HAP-1 (cell line): ENCODE data around the gene NAPEPLD.

ENCODE experiments used
- DNase-seq, 2 experiments: peaks; one replicate each; pipeline ENCODE4 v3.0.0-alpha.2; 2016 to 2020; ENCODE audit warnings: low spot score in 2 of 2
- H3K27me3 ChIP-seq: fragments of 250-450 bp; sonication (Bioruptor Pico); 2 replicates; pipeline ENCODE4 v1.5.1; 2020; ENCODE audit warnings: low read depth, mild to moderate bottlenecking, moderate library complexity
- H3K36me3 ChIP-seq: fragments of 250-450 bp; sonication (Bioruptor Pico); replicated peaks from 2 replicates; pipeline ENCODE4 v1.5.1; 2020; ENCODE audit warnings: mild to moderate bottlenecking
- H3K4me1 ChIP-seq: fragments of 250-450 bp; sonication (Bioruptor Pico); 2 replicates; pipeline ENCODE4 v1.5.1; 2020; ENCODE audit warnings: mild to moderate bottlenecking
- H3K4me3 ChIP-seq: fragments of 250-450 bp; sonication (Bioruptor Pico); 2 replicates; pipeline ENCODE4 v1.5.1; 2020; ENCODE audit warnings: mild to moderate bottlenecking, moderate library complexity
- H3K9me3 ChIP-seq: fragments of 250-450 bp; sonication (Bioruptor Pico); 2 replicates; pipeline ENCODE4 v1.5.1; 2020; ENCODE audit warnings: mild to moderate bottlenecking, moderate library complexity
- in situ Hi-C: fragments of 300-500 bp; cut with MboI; formaldehyde crosslinking; loops from 3 replicates; pipeline ENCODE4 v1.14.3; 2020; ENCODE audit warnings: low sequenced_read_pairs, inconsistent platforms, mixed read lengths

Gene NAPEPLD

DNA sequence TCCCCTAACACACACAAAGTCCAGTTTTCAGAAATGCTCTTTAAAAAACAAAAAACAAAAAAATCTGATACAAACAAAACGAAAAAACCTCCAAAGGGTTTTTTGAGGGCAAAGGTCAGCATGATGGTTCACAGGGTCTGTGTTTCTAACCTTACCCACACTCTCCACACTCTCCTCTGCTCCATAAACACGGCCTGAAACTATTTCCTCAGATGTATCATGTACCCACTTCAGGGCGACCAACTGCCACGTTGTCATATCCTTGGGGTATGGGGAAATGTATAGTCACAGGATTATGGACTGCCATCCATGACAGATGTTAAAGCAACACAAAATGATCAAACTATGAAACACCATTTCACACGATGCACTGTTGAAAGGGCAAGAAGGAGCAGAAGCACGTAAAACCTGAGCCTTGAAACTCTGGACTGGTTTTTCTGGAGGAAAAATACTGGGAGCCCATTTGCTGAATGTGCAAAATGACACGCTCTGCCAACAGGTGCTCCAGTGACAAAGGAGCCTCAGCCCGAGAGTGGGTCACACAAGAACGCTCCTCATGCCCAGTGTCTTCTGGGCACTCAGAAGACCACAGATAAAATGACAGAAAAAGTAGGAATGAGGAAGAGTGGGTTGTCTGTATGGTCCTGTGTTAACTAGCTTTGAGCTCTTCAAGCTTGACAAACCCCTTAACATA lies 15.8 kb downstream of the NAPEPLD start:
- H3K36me3 ChIP-seq = 0 out of 2 replicates have a peak, but pooled peaks cover 2% of the 10 kb centered on the region
- no peaks in the 10 kb centered on the region for H3K9me3 ChIP-seq
- no peaks in the 10 kb centered on the region for H3K27me3 ChIP-seq
- no peak overlapping the region for H3K4me3 ChIP-seq
- in situ Hi-C loops = no loop called here
- peaks cover 13% of the 10 kb centered on the region for H3K4me1 ChIP-seq
- no peak for DNase-seq

DNA sequence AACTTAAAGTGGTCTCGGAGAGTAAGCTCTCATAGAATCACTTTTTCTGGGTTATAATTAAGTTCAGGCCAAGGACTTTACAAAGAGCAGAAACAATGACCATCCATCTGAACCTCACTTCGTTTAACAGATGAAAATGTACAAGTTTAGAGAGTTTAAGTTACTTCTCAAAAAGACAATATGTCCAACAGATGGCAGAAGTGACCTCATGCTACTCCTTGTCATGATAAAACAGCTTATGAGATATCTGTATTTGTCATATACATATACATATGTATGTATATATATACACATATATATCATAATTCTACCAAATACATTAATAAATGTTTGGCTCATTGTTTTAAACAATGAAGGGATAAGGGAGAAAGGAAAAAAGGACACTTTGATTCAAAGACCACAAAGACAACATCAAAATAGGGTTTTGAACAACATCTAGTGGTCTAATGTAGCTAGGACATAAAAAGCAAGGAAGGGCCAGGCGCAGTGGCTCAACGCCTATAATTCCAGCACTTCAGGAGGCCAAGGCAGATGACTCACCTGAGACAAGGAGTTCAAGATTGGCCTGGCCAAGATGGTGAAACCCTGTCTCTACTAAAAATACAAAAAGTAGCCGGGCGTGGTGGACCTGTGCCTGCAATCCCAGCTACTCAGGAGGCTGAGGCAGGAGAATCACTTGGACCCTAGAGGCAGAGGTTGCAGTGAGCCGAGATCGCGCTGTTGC lies 17.8 kb downstream of the NAPEPLD start:
- Histone ChIP-seq H3K36me3 (0 out of 2 replicates have a peak, but pooled peaks cover 4% of the 10 kb centered on the region), H3K4me1 (peaks cover 13% of the 10 kb centered on the region), H3K4me3 (no peak overlapping the region), H3K9me3 (no peaks in the 10 kb centered on the region), H3K27me3 (no peaks in the 10 kb centered on the region)
- in situ Hi-C loops = no loop called here
- no peak for DNase-seq

- H3K4me1 ChIP-seq = peaks cover 4% of the 10 kb centered on the region
- DNase-seq = no peak
- no peaks in the 10 kb centered on the region for H3K27me3 ChIP-seq
- H3K4me3 ChIP-seq = no peak overlapping the region
- H3K36me3 ChIP-seq = 0 out of 2 replicates have a peak, but pooled peaks cover 5% of the 10 kb centered on the region
- H3K9me3 ChIP-seq = no peaks in the 10 kb centered on the region
- in situ Hi-C loops = no loop called here
Observed at GRCh38 chr7:103129702-103130549, 19.0 kb downstream of the NAPEPLD start.

DNA sequence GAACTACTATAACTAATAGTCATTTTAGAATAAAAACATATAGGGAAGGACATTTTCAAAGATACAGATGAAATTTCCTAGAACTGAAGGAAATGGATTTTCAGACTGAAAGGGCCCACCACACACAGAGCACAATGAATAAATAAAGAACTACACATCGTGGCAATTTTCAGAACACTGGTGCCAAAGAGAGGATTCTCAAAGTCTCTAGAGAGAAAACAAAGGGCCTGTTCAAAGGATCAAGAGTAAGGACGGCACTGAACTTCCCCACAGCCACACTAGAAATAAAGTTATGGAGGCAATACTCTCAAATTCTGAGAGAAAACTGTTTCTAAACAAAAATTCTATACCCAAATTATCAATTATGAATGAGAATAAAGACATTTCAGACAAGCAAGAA lies 21.9 kb downstream of the NAPEPLD start:
- no peaks in the 10 kb centered on the region for H3K9me3 ChIP-seq
- H3K27me3 ChIP-seq = no peaks in the 10 kb centered on the region
- DNase-seq = no peak
- peaks cover 9% of the 10 kb centered on the region; the same call in 1 of the 2 replicates for H3K36me3 ChIP-seq
- no peaks in the 10 kb centered on the region for H3K4me1 ChIP-seq
- in situ Hi-C loops = no loop called here
- H3K4me3 ChIP-seq = no peak overlapping the region

- in situ Hi-C loops = no loop called here
- Histone ChIP-seq H3K27me3 (no peaks in the 10 kb centered on the region), H3K36me3 (peaks cover 12% of the 10 kb centered on the region; the same call in 1 of the 2 replicates), H3K9me3 (no peaks in the 10 kb centered on the region), H3K4me1 (peaks cover 13% of the 10 kb centered on the region), H3K4me3 (no peak overlapping the region)
- no peak for DNase-seq
Observed at GRCh38 chr7:103124429-103124979, 24.4 kb downstream of the NAPEPLD start.

DNA sequence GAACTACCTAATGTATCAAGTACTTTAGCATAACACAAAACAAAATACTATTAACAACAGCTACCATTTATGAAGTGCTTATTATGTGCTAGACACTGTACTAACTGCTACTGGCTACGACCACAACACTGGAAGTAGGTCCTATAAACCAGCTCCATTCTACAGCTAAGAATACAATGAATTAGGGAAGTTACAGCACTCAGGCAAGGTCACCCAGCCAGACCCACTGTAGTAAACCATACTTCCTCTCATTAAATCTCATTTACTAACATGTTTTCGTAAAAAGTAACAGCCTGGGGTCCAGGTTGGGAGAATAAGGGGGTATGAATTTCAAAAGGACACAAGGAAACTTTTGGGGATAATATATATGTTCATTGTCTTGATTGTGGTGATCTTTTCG lies 25.4 kb downstream of the NAPEPLD start:
- no peak for DNase-seq
- Histone ChIP-seq H3K36me3 (peaks cover 12% of the 10 kb centered on the region; the same call in 1 of the 2 replicates), H3K9me3 (no peaks in the 10 kb centered on the region), H3K4me3 (no peak overlapping the region), H3K27me3 (no peaks in the 10 kb centered on the region), H3K4me1 (peaks cover 13% of the 10 kb centered on the region)
- in situ Hi-C loops = no loop called here

GRCh38 chr7:103121641-103122040 lies 27.3 kb downstream of the NAPEPLD start:
- Histone ChIP-seq H3K36me3 (peaks cover 10% of the 10 kb centered on the region; the same call in 1 of the 2 replicates), H3K4me1 (peaks cover 13% of the 10 kb centered on the region), H3K4me3 (no peak overlapping the region), H3K27me3 (no peaks in the 10 kb centered on the region), H3K9me3 (no peaks in the 10 kb centered on the region)
- DNase-seq = no peak
- in situ Hi-C loops = no loop called here

DNA sequence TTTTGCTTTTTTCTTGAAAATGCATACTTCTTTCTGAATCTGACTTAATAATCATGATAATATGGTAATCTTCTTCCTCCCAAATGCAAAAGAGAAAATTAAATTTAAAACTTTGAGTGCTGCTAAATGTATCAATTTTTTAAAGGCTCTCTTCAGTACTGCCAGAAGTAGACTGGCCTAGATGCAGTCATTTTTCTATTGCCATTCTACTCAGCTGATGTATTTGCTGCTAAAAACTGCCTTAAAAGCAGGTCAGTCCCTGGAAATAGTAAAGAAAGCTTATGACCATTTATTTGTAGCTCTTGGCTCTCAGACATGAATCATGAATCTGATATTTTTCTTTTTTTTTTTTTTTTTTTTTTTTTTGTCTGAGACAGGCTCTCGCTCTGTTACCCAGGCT lies 28.5 kb downstream of the NAPEPLD start:
- H3K9me3 ChIP-seq = no peaks in the 10 kb centered on the region
- no peak overlapping the region for H3K4me3 ChIP-seq
- peaks cover 13% of the 10 kb centered on the region for H3K4me1 ChIP-seq
- DNase-seq = no peak
- in situ Hi-C loops = no loop called here
- H3K27me3 ChIP-seq = no peaks in the 10 kb centered on the region
- peaks cover 7% of the 10 kb centered on the region; the same call in 1 of the 2 replicates for H3K36me3 ChIP-seq

GRCh38 chr7:103119791-103120291 lies 29.1 kb downstream of the NAPEPLD start:
- H3K36me3 ChIP-seq = peaks cover 7% of the 10 kb centered on the region; the same call in 1 of the 2 replicates

DNA sequence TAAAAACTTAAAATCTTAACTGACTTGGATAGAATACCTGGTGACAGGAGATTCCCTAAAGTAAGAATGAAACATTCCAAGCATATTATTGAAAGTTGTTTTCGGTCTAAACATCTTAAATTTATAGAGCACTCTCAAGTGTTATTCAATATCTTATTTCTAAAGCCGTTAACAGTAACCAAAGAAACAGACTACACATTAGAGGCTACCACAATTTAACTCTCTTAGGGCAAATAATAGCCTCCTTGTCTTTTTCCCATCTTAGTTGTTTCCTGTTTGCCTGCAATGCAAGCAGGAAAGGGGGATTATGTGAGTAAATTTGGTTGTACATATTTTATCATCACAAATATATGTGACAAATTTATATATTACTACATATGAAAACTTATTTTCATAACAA lies 31.4 kb downstream of the NAPEPLD start:
- in situ Hi-C loops = no loop called here
- H3K4me1 ChIP-seq = peaks cover 13% of the 10 kb centered on the region
- no peaks in the 10 kb centered on the region for H3K9me3 ChIP-seq
- peaks cover 3% of the 10 kb centered on the region; the same call in 1 of the 2 replicates for H3K36me3 ChIP-seq
- DNase-seq = no peak
- H3K4me3 ChIP-seq = no peak overlapping the region
- no peaks in the 10 kb centered on the region for H3K27me3 ChIP-seq

More at GRCh38 chr7:103119791-103120291, 29.1 kb downstream of the NAPEPLD start:
- peak; percentile 46 to 68 for DNase-seq
- Histone ChIP-seq H3K4me3 (no peak overlapping the region), H3K9me3 (no peaks in the 10 kb centered on the region), H3K27me3 (no peaks in the 10 kb centered on the region), H3K4me1 (peaks cover 13% of the 10 kb centered on the region)
- in situ Hi-C loops = no loop called here

DNA sequence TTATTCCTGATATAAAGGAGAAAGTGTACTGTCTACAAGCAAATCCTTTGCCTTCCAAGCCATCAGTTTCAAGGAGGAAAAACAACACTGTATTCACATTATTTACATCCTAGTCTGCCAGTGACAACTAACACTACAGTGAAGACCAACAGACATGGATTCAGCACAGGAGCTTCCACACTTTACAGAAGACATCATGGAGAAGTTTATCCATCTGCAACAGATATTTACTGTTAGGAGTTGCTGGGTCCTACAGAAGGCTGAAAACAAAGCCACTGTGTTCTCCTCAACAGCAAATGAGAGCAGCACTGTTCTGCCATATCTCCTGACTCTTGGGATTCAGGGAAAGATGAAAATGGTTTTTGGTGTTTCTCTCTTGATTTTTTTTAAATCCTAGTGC lies 31.9 kb downstream of the NAPEPLD start:
- no peak for DNase-seq
- Histone ChIP-seq H3K27me3 (no peaks in the 10 kb centered on the region), H3K9me3 (no peaks in the 10 kb centered on the region), H3K4me1 (peaks cover 13% of the 10 kb centered on the region), H3K4me3 (no peak overlapping the region), H3K36me3 (peaks cover 3% of the 10 kb centered on the region; the same call in 1 of the 2 replicates)
- in situ Hi-C loops = no loop called here

- peaks cover 13% of the 10 kb centered on the region for H3K4me1 ChIP-seq
- no peak overlapping the region for H3K4me3 ChIP-seq
- no peaks in the 10 kb centered on the region for H3K27me3 ChIP-seq
- in situ Hi-C loops = no loop called here
- H3K36me3 ChIP-seq = peaks cover 3% of the 10 kb centered on the region; the same call in 1 of the 2 replicates
- no peak for DNase-seq
- no peaks in the 10 kb centered on the region for H3K9me3 ChIP-seq
Observed at GRCh38 chr7:103116511-103116910, 32.4 kb downstream of the NAPEPLD start.

- Histone ChIP-seq H3K9me3 (no peaks in the 10 kb centered on the region), H3K36me3 (peaks cover 3% of the 10 kb centered on the region; the same call in 1 of the 2 replicates), H3K27me3 (no peaks in the 10 kb centered on the region), H3K4me1 (peaks cover 9% of the 10 kb centered on the region), H3K4me3 (no peak overlapping the region)
- DNase-seq = no peak
- in situ Hi-C loops = no loop called here
Observed at GRCh38 chr7:103115771-103116170, 33.1 kb downstream of the NAPEPLD start.
